GM12878 (cell line): ENCODE data around the gene TBC1D20. TPM values are rescaled to one million over a fixed set of nuclear protein-coding genes. Genes with fewer than 3 reads are reported as not detected.
A peak's percentile ranks its signal among the peaks of the same experiment; 100 is the strongest.

Experiments
- ATAC-seq: fragments of 200-7000 bp; cut with Tn5 transposase; 3 replicates; pipeline ENCODE4 v1.9.1; 2020; ENCODE audit warnings: mild to moderate bottlenecking, moderate library complexity
- Bru-seq: library from RNA; stranded (reverse); fragments of 400-500 nt; gene quantifications from one replicate; lab custom pipeline; 2021; lab: Mats Ljungman, UMichigan
- BruChase-seq, 2 experiments: library from RNA; stranded (reverse); fragments of 400-500 nt; gene quantifications; one replicate each; lab custom pipeline; 2021; lab: Mats Ljungman, UMichigan
- BruUV-seq: library from RNA; stranded (reverse); fragments of 400-500 nt; replicated peaks from 2 replicates; lab custom pipeline; 2021; lab: Mats Ljungman, UMichigan
- CTCF ChIA-PET: fragments of 300-600 bp; sonication (Branson Sonifier 250); formaldehyde crosslinking; extraction: SDS; loops from one replicate; lab custom pipeline; 2021; ENCODE audit warnings: inconsistent platforms; lab: Yijun Ruan, JAX
- POLR2A ChIA-PET: fragments of 350-600 bp; formaldehyde crosslinking; extraction: SDS; loops from one replicate; lab custom pipeline; 2021; ENCODE audit warnings: inconsistent platforms; lab: Charles Lee
- RAD21 ChIA-PET: fragments of 300-600 bp; sonication (Branson Sonifier 250); formaldehyde crosslinking; loops from one replicate; lab custom pipeline; 2023; ENCODE audit warnings: antibody characterized with exemption; ENCODE audit not compliant: unreplicated experiment; lab: Charles Lee
- SMC1A ChIA-PET: fragments of 300-600 bp; sonication (Branson Sonifier 250); formaldehyde crosslinking; loops from one replicate; lab custom pipeline; 2023; ENCODE audit not compliant: unreplicated experiment, uncharacterized antibody; lab: Charles Lee
- DNase-seq: peaks from one replicate; pipeline ENCODE4 v3.0.0-alpha.2; 2011; ENCODE audit warnings: low read depth, low spot score
- FAIRE-seq: peaks from 3 replicates; lab custom pipeline; 2011; peaks lifted over from hg19 to GRCh38; lab: Jason Lieb, UNC
- H2AFZ ChIP-seq: 2 replicates; pipeline ENCODE4 v1.6.0; 2011; ENCODE audit warnings: low read depth, low read length, control low read depth; ENCODE audit not compliant: control insufficient read depth
- H3K27ac ChIP-seq: 2 replicates; pipeline ENCODE4 v1.5.1; 2011; ENCODE audit warnings: control low read depth; ENCODE audit not compliant: control insufficient read depth, insufficient read depth
- H3K27me3 ChIP-seq, 2 experiments: replicated peaks in 1 of 2; 2 replicates each; pipeline versions ENCODE4 v1.6.0 to v1.6.1; 2011; ENCODE audit warnings: low read length in 1 of 2; ENCODE audit not compliant: control insufficient read depth in 2 of 2, insufficient read depth in 2 of 2
- H3K36me3 ChIP-seq, 2 experiments: 2 replicates each; pipeline ENCODE4 v1.5.1; 2011; ENCODE audit warnings: low read length in 1 of 2; ENCODE audit not compliant: control insufficient read depth in 2 of 2, insufficient read depth in 2 of 2
- H3K4me1 ChIP-seq: 2 replicates; pipeline ENCODE4 v1.6.1; 2011; ENCODE audit warnings: mild to moderate bottlenecking, low read length, moderate library complexity, mixed read lengths; ENCODE audit not compliant: control insufficient read depth, insufficient read depth
- H3K4me2 ChIP-seq: 2 replicates; pipeline ENCODE4 v1.6.0; 2011; ENCODE audit warnings: control low read depth; ENCODE audit not compliant: control insufficient read depth, insufficient read depth
- H3K4me3 ChIP-seq: fragments of 200-600 bp; sonication (generic); 2 replicates; pipeline ENCODE4 v1.5.1; 2016
- H3K79me2 ChIP-seq: 2 replicates; pipeline ENCODE4 v1.6.0; 2011; ENCODE audit warnings: low read length; ENCODE audit not compliant: control insufficient read depth, insufficient read depth
- H3K9ac ChIP-seq: 2 replicates; pipeline ENCODE4 v1.8.0; 2011; ENCODE audit warnings: low read length, control low read depth, mixed read lengths; ENCODE audit not compliant: control insufficient read depth, insufficient read depth
- H3K9me3 ChIP-seq: replicated peaks from 3 replicates; pipeline ENCODE4 v1.5.1; 2011; ENCODE audit warnings: mild to moderate bottlenecking, low read length; ENCODE audit not compliant: control insufficient read depth, insufficient read depth
- H4K20me1 ChIP-seq: 2 replicates; pipeline ENCODE4 v1.6.0; 2011; ENCODE audit not compliant: control insufficient read depth, insufficient read depth
- BMI1 ChIP-seq: fragments of 450-650 bp; IDR thresholded peaks from 2 replicates; pipeline ENCODE4 v1.6.1; 2016; ENCODE audit warnings: mild to moderate bottlenecking, moderate library complexity, borderline replicate concordance
- ETV6 ChIP-seq, 2 experiments: fragments of 450-650 bp in 1 of 2; IDR thresholded peaks in 1 of 2; conservative IDR thresholded peaks in 1 of 2; 2 replicates each; pipeline ENCODE4 v1.6.1; 2014; ENCODE audit warnings: antibody characterized with exemption in 1 of 2, borderline replicate concordance in 1 of 2, low read depth in 1 of 2, mild to moderate bottlenecking in 1 of 2, moderate library complexity in 1 of 2
- MEF2B ChIP-seq: fragments of 450-650 bp; IDR thresholded peaks from 2 replicates; pipeline ENCODE4 v1.6.1; 2018; ENCODE audit warnings: mild to moderate bottlenecking, moderate library complexity; ENCODE audit not compliant: partially characterized antibody, poor library complexity, severe bottlenecking
- MTA2 ChIP-seq: fragments of 450-650 bp; IDR thresholded peaks from 2 replicates; pipeline ENCODE4 v1.6.1; 2016; ENCODE audit warnings: low read depth, mild to moderate bottlenecking, moderate library complexity
- MYB ChIP-seq: fragments of 150-350 bp; IDR thresholded peaks from 2 replicates; pipeline ENCODE4 v1.6.1; 2014; ENCODE audit warnings: mild to moderate bottlenecking, low read depth, low read length, borderline replicate concordance
- NFXL1 ChIP-seq: fragments of 450-650 bp; IDR thresholded peaks from 2 replicates; pipeline ENCODE4 v1.6.1; 2017; ENCODE audit warnings: antibody characterized with exemption, mild to moderate bottlenecking, borderline replicate concordance
- RUNX3 ChIP-seq: IDR thresholded peaks from 2 replicates; pipeline ENCODE4 v1.6.1; 2012; ENCODE audit warnings: low read length, inconsistent platforms
- SKIL ChIP-seq: fragments of 450-650 bp; IDR thresholded peaks from 2 replicates; pipeline ENCODE4 v1.6.1; 2017; ENCODE audit warnings: mild to moderate bottlenecking, low read depth, inconsistent platforms; ENCODE audit not compliant: poor library complexity, severe bottlenecking
- ZBTB40 ChIP-seq: fragments of 450-650 bp; IDR thresholded peaks from 2 replicates; pipeline ENCODE4 v1.6.1; 2016; ENCODE audit warnings: mild to moderate bottlenecking, moderate library complexity, borderline replicate concordance
- ZZZ3 ChIP-seq: IDR thresholded peaks from 2 replicates; pipeline ENCODE4 v1.6.1; 2011; ENCODE audit warnings: low read depth; ENCODE audit not compliant: control insufficient read depth, insufficient read length
- WGBS: methylation state at CpG from one replicate; pipeline ENCODE4 v1.1.6; 2016; ENCODE audit warnings: low lambda C conversion rate; ENCODE audit not compliant: insufficient replicate concordance, insufficient coverage; ENCODE audit errors: missing lambda C conversion rate; 5-methylcytosine and 5-hydroxymethylcytosine counted together
- in situ Hi-C: fragments of 300-500 bp; cut with MboI; formaldehyde crosslinking; loops from 9 replicates; pipeline ENCODE4 v1.14.3; 2018; ENCODE audit warnings: mixed read lengths
- intact Hi-C: fragments of 100-400 bp; cut with micrococcal nuclease; formaldehyde crosslinking; loops from one replicate; pipeline ENCODE4 v1.14.2; 2022; ENCODE audit not compliant: unreplicated experiment
- long read RNA-seq, 2 experiments: library from polyadenylated mRNA; unstranded; transcript quantifications; one replicate each; pipeline ENCODE4 v2.0.0, GENCODE V29; 2019 to 2020
- polyA minus RNA-seq, 3 experiments: library from RNA; depleted of rRNA, polyadenylated mRNA; stranded (reverse); fragments of >200 nt; gene quantifications; 2 replicates each; pipeline ENCODE4 v1.2.3, GENCODE V29; 2011
- polyA plus RNA-seq, 11 experiments: library from polyadenylated mRNA; depleted of rRNA in 4 of 11; unstranded in 6 of 11; stranded (reverse) in 5 of 11; fragments of >200 nt; fragmentation: Nextera tagmentation in 4 of 11; fragmentation: Illumina TruSeq in 1 of 11; extraction: Ambion mirVana in 4 of 11; extraction: Trizol in 1 of 11; gene quantifications; 1 replicate in 1 of 11; 2 replicates in 10 of 11; pipeline versions ENCODE4 v1.2.1 to v1.2.3, GENCODE V29; 2011 to 2016; ENCODE audit warnings: inconsistent platforms in 2 of 11, missing spikeins in 2 of 11, low read depth in 1 of 11
- total RNA-seq, 4 experiments: library from RNA; depleted of rRNA in 3 of 4; stranded (reverse); fragments of >200 nt in 3 of 4; fragmentation: Illumina TruSeq in 1 of 4; extraction: Trizol in 1 of 4; gene quantifications; 2 replicates each; pipeline versions ENCODE4 v1.2.1 to v1.2.3, GENCODE V29; 2013 to 2021

The TBC1D20 gene
- 32.4 and 37.5 TPM in 2 replicates for total RNA-seq (2013; cell fraction: nucleolus; rRNA removed)
- total RNA-seq (2014; rRNA removed) (15.0 and 15.1 TPM in 2 replicates), total RNA-seq (2014; rRNA removed; fragmentation: Illumina TruSeq; extraction: Trizol) (9.3 and 9.7 TPM in 2 replicates), total RNA-seq (2021) (12.8 and 13.2 TPM in 2 replicates), polyA plus RNA-seq (2011; rRNA removed) (12.9 and 16.7 TPM in 2 replicates), polyA plus RNA-seq (2014; fragmentation: Illumina TruSeq; extraction: Trizol) (15.2 TPM in 2 replicates), polyA plus RNA-seq (2014; fragmentation: Nextera tagmentation; extraction: Ambion mirVana) (1 to 10 TPM; 4.3 to 6.8 TPM), polyA plus RNA-seq (2014; rRNA removed) (16.8 and 17.9 TPM in 2 replicates), polyA plus RNA-seq (2016; fragmentation: Nextera tagmentation; extraction: Ambion mirVana) (1 to 10 TPM; 8.4 to 9.7 TPM), polyA minus RNA-seq (2011; rRNA and poly(A)+ RNA removed) (22.0 and 27.6 TPM in 2 replicates), Bru-seq, nascent RNA (percentile 77 among the genes with signal in this experiment), BruChase-seq, experiment 1, labeled RNA remaining after a 6-hour chase (percentile 72 among the genes with signal in this experiment), BruChase-seq, experiment 2, labeled RNA remaining after a 2-hour chase (percentile 80 among the genes with signal in this experiment)
- 8.1 TPM for polyA plus RNA-seq (2011; ENCODE audit: low read depth)
- 24.3 and 25.1 TPM in 2 replicates for polyA plus RNA-seq (2011; cell fraction: cytosol; rRNA removed)
- polyA plus RNA-seq (2011; cell fraction: nucleus; rRNA removed): 24.3 and 25.9 TPM in 2 replicates
- 9.5 and 11.1 TPM in 2 replicates for polyA plus RNA-seq (2012)
- polyA minus RNA-seq (2011; cell fraction: cytosol; rRNA and poly(A)+ RNA removed): 6.7 and 9.7 TPM in 2 replicates
- polyA minus RNA-seq (2011; cell fraction: nucleus; rRNA and poly(A)+ RNA removed): 7.4 and 10.0 TPM in 2 replicates
- long read RNA-seq, experiment 1, full-length matches to known transcripts: 8 of 12 reads
- long read RNA-seq, experiment 1, partial matches to known transcripts: 3 of 12 reads
- long read RNA-seq, experiment 1, other reads (novel, unspliced or antisense): 1 of 12 reads
- long read RNA-seq, experiment 2, full-length matches to known transcripts: 1 of 4 reads
- long read RNA-seq, experiment 2, partial matches to known transcripts: 1 of 4 reads
- long read RNA-seq, experiment 2, other reads (novel, unspliced or antisense): 2 of 4 reads

- RAD21 ChIA-PET: interaction anchor here (0.7 to 1.4 kb wide), 2 partner anchors 55 to 803 kb away, joined by 3 to 5 read pairs; no protein-coding TSS in a partner anchor
- SMC1A ChIA-PET: no interaction called here
- peak; percentile 40 for DNase-seq
- peak within 1 kb of the TSS; percentile 68 for H3K9ac ChIP-seq
- in situ Hi-C loops: no loop called here
- H3K36me3 ChIP-seq: no peaks in the 10 kb centered on the region; a peak in 1 of 4 replicates
- peak within 1 kb of the TSS; percentile 94 for H2AFZ ChIP-seq
- 1% methylated on average over 75 of the region's 80 CpGs for WGBS
- no peaks in the 10 kb centered on the region for H3K27me3 ChIP-seq
- H3K27ac ChIP-seq: peak within 1 kb of the TSS; percentile 55
- ATAC-seq: peak; percentile 97
- peaks cover 38% of the 10 kb centered on the region for H3K79me2 ChIP-seq
- peaks cover 2% of the 10 kb centered on the region; the same call in 1 of the 3 replicates for H3K9me3 ChIP-seq
- intact Hi-C loops: loop anchor here (2.0 to 5.0 kb wide), 2 partner anchors 82 to 110 kb away; partner anchors contain the start of gene TRIB3
- CTCF ChIA-PET: interaction anchor here (1.0 to 2.1 kb wide), 5 partner anchors 14 to 101 kb away, joined by 3 to 6 read pairs (median 4); no protein-coding TSS in a partner anchor
- peak within 1 kb of the TSS; percentile 95 for H3K4me2 ChIP-seq
- H3K4me3 ChIP-seq: peak within 1 kb of the TSS; percentile 91
- no peaks in the 10 kb centered on the region for H4K20me1 ChIP-seq
- peaks cover 5% of the 10 kb centered on the region for H3K4me1 ChIP-seq
- peak; percentile 68 for FAIRE-seq
- POLR2A ChIA-PET: interaction anchor here (1.0 kb wide), 1 partner anchor 55 kb away, joined by 3 read pairs; no protein-coding TSS in a partner anchor
- BruUV-seq: no TSS peak
- TF ChIP-seq NFXL1: no peak
- TF ChIP-seq MTA2: no peak
- no peak; the same call in 1 of the 2 replicates for TF ChIP-seq ZBTB40
- TF ChIP-seq BMI1: no peak
- no peak for TF ChIP-seq ZZZ3
- no peak for TF ChIP-seq SKIL
- TF ChIP-seq MYB: no peak
- no peak for TF ChIP-seq ETV6 (conservative IDR thresholded peaks at IDR 0.05 in 1 of 2, IDR thresholded peaks at IDR 0.05 in 1 of 2; ENCODE audit: borderline replicate concordance in 1 of 2, low read depth in 1 of 2)
- no peak for TF ChIP-seq MEF2B
- TF ChIP-seq RUNX3: peak; percentile 14; the same call in 1 of the 2 replicates
Measured at GRCh38 chr20:462199-462991, at the start of gene TBC1D20. Gene TBC1D20 (minus strand): TSS chr20:462533. CDS start chr20:462405, 128 bp downstream.
